Esophagus mucosa (tissue), 1 donor: ENCODE results near the gene VIPAS39. TPM values are rescaled to one million over a fixed set of nuclear protein-coding genes. Genes with fewer than 3 reads are reported as not detected.
A peak's percentile ranks its signal among the peaks of the same experiment; 100 is the strongest.
"Not testable (repeated sequence)": the region's sequence is repeated elsewhere in the genome, so short reads cannot be mapped to it uniquely, and the experiment has no call there.

Source experiments
- ATAC-seq: fragments of 200-7000 bp; cut with Tn5 transposase; one replicate; pipeline ENCODE4 v1.9.1; 2020
- total RNA-seq: library from RNA; stranded (reverse); gene quantifications from one replicate; pipeline ENCODE4 v1.2.4, GENCODE V29; 2023
- donor health status: DM: yes; HTN: yes; CAD: no.

Gene VIPAS39
- total RNA-seq, 1 donor from 2014 or later, result 11.9 TPM

- no peak for ATAC-seq
Observed at GRCh38 chr14:77469539-77469938, 12.1 kb upstream of the VIPAS39 start.

DNA sequence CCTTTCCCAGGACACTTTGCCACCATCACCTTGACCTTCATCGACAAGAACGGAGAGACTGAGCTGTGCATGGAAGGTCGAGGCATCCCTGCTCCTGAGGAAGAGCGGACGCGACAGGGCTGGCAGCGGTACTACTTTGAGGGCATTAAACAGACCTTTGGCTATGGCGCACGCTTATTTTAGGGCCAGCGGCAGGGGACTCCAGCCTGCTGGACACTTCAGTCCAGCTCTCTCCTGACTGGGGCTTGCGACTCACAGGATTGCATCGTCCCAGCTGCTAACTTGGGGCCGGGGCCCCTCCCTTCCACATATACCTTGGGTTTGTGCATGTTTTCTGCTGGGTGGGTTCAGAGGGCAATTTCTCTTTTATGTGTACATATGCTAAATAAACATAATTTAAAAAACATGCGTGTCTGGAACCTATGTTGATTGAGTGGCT, 11.7 kb upstream of the VIPAS39 start:
- no peak for ATAC-seq

- no peak for ATAC-seq
Observed at GRCh38 chr14:77467801-77468200, 10.4 kb upstream of the VIPAS39 start.

- no peak for ATAC-seq
Observed at GRCh38 chr14:77459072-77459723, 1.8 kb upstream of the VIPAS39 start.

- peak; percentile 50 for ATAC-seq
Observed at GRCh38 chr14:77458249-77458950, 999 bp upstream of the VIPAS39 start.

DNA sequence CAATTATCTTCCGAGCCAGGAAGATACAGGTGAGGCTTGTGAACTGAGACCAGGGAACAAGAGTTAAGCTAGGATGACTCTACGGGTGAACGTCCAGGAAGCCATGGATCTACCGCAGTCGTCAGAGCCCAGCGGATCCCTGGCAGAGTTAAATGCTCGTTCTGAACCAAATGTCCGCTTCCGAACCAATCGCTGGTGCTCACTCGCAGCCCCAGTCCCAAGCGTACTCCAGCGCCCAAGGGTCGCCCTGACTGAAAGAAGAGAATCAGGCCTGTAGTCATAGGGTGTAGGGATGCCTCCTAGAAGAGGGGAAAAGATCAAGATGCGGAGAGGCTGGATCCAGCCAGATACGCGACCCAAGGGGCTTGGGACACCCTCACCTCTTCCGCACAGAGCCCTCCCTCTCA, 283 bp downstream of the VIPAS39 start:
- peak; percentile 27 for ATAC-seq

DNA sequence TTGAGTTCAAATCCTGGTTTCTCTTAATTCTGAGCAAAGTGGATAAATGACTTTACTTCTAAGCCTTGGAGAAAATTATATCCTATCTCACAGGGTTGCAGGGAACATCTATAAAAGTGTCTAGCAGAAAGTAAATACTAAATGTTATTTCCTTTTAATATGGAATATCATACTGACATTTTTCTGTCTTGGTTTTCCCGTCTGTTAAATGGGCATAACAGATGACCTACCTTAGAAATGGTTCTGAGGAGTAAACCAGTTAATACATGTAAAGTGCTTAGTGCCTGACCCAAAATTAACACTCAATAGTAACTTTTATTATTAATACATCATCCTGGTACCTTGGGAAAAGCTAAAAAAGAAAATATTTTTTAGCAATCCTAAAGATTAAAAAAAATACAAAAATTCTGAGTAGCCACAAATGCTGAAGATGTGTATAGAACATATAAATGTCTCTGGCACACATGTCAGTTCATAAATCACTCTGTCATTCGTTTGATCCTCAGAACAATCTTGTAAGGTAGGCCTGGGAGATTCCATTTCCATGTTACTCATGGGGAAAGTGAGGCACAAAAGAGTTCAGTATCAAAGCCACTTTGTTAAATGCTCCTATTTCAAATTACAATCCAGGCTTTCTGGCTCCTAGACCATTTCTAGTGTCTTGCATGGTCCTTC, 1.3 kb downstream of the VIPAS39 start:
- no peak for ATAC-seq

DNA sequence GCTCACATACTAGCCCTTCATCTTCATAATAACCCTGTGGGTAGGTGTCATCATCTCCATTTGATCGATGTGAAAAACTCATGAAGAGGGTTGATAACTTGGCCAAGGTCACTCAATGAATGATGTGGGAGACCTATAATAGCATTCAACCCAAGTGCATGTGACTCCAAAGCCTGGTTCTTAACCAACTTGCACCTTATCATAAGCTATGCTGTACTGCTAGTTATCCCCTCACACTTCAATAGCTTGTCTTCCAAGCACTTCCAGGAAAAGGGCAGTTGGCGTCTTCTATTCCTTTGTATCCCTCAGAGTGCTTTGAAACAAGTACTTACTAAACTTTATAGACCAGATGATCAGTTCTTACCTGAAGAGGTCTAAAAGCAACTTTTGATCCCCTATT, 15.2 kb downstream of the VIPAS39 start:
- ATAC-seq, result no peak

GRCh38 chr14:77439861-77440260, 17.5 kb downstream of the VIPAS39 start:
- no peak for ATAC-seq

DNA sequence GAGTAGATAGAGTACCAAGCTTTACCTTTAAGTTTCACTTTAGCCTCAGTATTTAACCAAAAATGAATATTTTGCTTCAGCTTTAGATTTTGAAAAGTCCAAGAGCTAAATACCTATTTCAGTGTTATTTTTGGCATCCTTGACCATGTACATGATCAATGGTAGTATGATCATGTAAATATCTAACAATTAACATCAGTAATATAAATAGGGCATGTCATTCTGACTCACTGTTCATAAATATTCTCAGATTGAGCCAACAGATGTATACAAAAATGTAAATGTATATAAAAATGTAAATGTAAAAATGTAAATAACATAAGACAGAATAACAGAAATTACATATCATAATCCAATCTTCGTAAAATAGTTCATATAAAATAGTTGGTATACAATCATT, 18.8 kb downstream of the VIPAS39 start:
- ATAC-seq, result no peak

- ATAC-seq, result no peak
Observed at GRCh38 chr14:77436042-77436441, 21.4 kb downstream of the VIPAS39 start.

GRCh38 chr14:77426396-77426795, 31.0 kb downstream of the VIPAS39 start:
- ATAC-seq, result no peak

GRCh38 chr14:77424862-77425261, 32.5 kb downstream of the VIPAS39 start:
- no peak for ATAC-seq

DNA sequence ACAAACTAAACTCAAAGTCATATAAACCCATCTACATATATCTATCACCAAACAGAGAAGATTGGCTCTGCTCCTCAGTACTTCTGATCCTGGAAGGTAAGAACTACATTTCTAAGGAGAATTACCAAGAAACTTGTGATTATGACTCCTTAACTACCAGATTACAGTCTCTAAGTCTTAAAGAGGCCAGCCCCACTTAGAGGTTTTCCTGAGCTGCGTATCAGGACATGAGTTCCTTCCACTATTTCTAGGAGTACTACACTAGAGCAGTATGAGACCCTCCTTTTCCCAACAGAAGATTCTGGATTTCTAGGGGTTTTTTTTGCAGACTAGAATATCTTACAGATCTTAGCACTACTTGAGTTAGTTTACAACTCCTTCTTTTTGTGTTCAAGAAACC, 34.0 kb downstream of the VIPAS39 start, which contains the start of gene NOXRED1:
Gene NOXRED1, minus strand, starts transcription at position 101 of the 400 bp plus-strand sequence. CDS start 634 bp downstream, outside the sequence.
- ATAC-seq, result no peak

- ATAC-seq, result no peak
Observed at GRCh38 chr14:77421201-77421600, 36.2 kb downstream of the VIPAS39 start.

- ATAC-seq, result no peak
Observed at GRCh38 chr14:77416836-77417235, 40.6 kb downstream of the VIPAS39 start.

DNA sequence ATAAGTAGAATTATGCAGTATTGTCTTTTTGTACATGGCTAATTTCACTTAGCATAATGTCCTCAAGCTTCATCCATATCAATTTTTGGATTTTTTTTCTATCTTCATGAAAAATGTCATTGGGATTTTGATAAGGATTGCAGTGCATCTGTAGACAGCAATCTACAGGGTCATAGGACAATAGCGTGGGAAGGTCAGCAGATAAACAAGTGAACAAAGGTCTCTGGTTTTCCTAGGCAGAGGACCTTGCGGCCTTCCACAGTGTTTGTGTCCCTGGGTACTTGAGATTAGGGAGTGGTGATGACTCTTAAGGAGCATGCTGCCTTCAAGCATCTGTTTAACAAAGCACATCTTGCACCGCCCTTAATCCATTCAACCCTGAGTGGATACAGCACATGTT, 41.3 kb downstream of the VIPAS39 start:
- ATAC-seq, result not testable (repeated sequence)

DNA sequence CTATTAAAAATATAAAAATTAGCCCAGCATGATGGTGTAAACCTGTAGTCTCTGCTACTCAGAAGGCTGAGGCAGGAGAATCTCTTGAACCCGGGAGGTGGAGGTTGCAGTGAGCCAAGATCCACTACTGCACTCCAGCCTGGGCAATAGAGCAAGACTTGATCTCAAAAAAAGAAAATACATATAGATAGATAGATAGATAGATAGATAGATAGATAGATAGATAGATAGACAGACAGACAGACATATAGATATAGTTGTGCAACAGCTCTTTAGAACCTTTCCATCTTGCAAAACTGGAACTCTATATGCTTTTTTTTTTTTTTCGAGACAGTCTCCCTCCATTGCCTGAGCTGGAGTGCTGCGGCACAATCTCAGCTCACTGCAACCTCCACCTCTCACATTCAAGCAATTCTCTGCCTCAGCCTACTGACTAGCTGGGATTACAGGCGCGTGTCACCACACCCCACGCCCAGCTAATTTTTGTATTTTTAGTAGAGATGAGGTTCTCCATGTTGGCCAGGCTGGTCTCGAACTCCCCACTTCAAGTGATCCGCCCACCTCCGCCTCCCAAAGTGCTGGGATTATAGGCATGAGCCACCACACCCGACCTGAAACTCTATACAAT, 41.9 kb downstream of the VIPAS39 start:
- not testable (repeated sequence) for ATAC-seq

DNA sequence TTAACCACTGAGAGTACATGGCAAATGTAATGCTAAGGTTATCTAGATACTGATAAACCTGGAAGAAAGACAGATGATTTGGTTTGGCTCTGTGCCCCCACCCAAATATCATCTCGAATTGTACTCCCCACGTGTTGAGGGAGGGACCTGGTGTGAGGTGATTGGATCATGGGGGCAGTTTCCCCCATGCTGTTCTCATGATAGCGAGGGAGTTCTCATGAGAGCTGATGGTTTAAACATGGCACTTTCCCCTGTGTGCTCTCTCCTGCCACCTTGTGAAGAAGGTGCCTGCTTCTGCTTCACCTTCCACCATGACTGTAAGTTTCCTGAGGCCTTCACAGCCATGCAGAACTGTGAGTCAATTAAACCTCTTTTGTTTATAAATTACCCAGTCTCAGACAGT, 48.3 kb downstream of the VIPAS39 start:
- no peak for ATAC-seq

DNA sequence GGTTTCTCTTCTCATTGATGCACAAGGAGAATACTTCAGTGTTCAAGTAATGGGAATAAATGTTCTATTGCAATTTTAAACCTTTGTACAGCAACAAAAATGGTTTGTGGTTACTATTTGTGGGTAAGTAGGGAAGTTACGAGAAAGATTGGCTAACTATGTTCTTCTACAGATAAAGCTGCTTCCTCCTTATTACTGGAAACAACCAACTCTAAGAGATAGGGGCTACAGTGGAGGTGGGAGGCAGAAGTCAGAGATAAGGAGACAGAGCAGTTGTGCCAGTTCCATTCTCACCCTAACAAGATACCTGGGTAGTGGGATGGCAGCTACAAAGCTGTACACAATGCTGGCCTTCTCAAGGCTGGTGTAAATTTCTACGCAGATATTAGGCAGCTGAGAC, 50.2 kb downstream of the VIPAS39 start:
- no peak for ATAC-seq

DNA sequence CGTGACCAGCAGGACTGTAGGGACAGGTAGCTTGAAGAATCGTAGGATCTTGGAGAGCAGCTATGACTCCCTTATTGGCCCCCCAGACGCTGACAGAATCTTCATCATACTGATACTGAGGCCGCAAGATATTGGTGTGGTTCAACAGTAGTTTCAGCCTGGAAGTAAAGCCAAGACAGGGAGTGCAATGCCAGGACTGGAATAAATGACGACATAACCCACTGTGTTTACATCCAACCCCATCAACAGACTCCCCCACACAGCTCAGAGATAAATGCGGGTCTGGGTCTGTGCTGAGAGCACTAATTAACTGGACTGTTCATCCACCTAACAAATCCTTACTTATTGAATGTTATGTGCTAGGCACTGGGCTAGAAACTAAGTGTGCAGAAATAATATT, 50.7 kb downstream of the VIPAS39 start:
- no peak for ATAC-seq

DNA sequence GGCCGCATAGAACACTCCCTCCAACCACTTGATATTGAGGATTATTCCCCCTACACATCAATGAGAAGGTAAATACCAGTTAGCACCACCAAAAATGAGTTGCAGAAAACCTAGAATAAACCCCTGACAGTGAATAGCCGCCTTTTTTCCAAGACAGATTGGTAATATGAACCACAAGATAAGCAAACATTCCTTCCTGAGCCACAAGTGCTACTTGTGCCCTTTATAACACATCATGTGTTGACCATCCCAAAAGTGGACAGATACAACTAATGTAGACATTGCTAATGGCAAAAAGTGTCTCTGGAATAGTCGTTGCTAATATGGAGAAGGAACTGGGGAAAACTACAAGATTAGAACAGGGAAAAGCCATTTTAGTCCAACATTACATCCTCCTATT, 51.3 kb downstream of the VIPAS39 start:
- no peak for ATAC-seq

- no peak for ATAC-seq
Observed at GRCh38 chr14:77403768-77404167, 53.6 kb downstream of the VIPAS39 start.
